ENCODE data around the gene MSI1. TPM values are rescaled to one million over a fixed set of nuclear protein-coding genes. Genes with fewer than 3 reads are reported as not detected.

The MSI1 gene
- total and polyA plus RNA-seq, 10 of the 15 experiments (the other 5 are each of a cell fraction or from before 2014, with no cell fraction given), result 0.04 TPM; not detected in 9

DNA sequence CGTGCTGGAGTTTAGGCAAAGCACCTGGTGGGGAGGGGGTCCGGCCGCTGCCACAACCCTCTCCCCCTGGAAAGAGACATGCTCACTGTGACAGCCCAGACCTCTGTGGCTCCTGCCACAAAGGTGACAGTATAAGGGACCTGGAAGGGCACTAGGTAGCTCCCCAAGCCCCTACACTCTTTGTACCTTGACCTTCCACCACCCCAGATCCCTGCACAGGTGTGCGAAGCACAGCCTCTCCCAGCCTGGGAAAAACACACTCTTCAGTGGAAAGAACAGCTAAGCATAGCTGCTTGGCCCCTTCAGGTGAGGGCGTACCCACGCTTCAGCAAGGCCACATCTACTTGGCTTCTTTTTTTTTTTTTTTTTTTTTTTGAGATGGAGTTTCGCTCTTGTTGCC lies 36.4 kb downstream of the MSI1 start:
- Histone ChIP-seq H4K20me1 (ENCODE audit: control insufficient read depth, insufficient read depth) (no peaks in the 10 kb centered on the region), H3K9me3 (replicated peaks; ENCODE audit: control insufficient read depth, insufficient read depth, low read length) (peaks cover 6% of the 10 kb centered on the region; the same call in 2 of the 3 replicates), H3K27me3 (replicated peaks in 1 of 2; ENCODE audit: control insufficient read depth in 2 of 2, insufficient read depth in 2 of 2, low read length in 1 of 2) (no peaks in the 10 kb centered on the region; a peak in 1 of 4 replicates), H3K4me2 (ENCODE audit: control insufficient read depth, insufficient read depth) (no peak overlapping the region), H3K4me1 (ENCODE audit: control insufficient read depth, insufficient read depth, low read length) (no peaks in the 10 kb centered on the region), H3K79me2 (ENCODE audit: control insufficient read depth, insufficient read depth, low read length) (no peaks in the 10 kb centered on the region), H3K4me3 (no peak overlapping the region), H3K36me3 (ENCODE audit: control insufficient read depth in 2 of 2, insufficient read depth in 2 of 2, low read length in 1 of 2) (no peaks in the 10 kb centered on the region), H3K9ac (ENCODE audit: control insufficient read depth, insufficient read depth, low read length) (no peak overlapping the region), H3K27ac (ENCODE audit: control insufficient read depth, insufficient read depth) (no peak overlapping the region), H2AFZ (ENCODE audit: control insufficient read depth, low read depth, low read length) (no peak overlapping the region)
- WGBS (ENCODE audit: insufficient coverage, insufficient replicate concordance, low lambda C conversion rate, missing lambda C conversion rate), result 32% methylated on average over 6 of the region's 7 CpGs
- RAD21 ChIA-PET (ENCODE audit: unreplicated experiment), result no interaction called here
- ATAC-seq, result no peak
- intact Hi-C loops (cut with micrococcal nuclease; ENCODE audit: unreplicated experiment) (no loop called here), in situ Hi-C loops (cut with MboI) (no loop called here)
- no peak for FAIRE-seq
- no peak for DNase-seq (ENCODE audit: low read depth, low spot score)
- CTCF ChIA-PET, result interaction anchor here (0.8 kb wide), 1 partner anchor 98 kb away, joined by 4 read pairs; no protein-coding TSS in a partner anchor
- SMC1A ChIA-PET (ENCODE audit: uncharacterized antibody, unreplicated experiment), result no interaction called here
- BruUV-seq (replicated peaks), result no TSS peak
- TF ChIP-seq TCF7 (IDR thresholded peaks at IDR 0.05; ENCODE audit: borderline replicate concordance), result no peak
- no peak for TF ChIP-seq FOXK2 (IDR thresholded peaks at IDR 0.05)
- TF ChIP-seq SREBF2 (IDR thresholded peaks at IDR 0.05; ENCODE audit: low read length), result no peak
- TF ChIP-seq, protein P1, sequence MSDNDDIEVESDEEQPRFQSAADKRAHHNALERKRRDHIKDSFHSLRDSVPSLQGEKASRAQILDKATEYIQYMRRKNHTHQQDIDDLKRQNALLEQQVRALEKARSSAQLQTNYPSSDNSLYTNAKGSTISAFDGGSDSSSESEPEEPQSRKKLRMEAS (IDR thresholded peaks at IDR 0.05; ENCODE audit: low read depth, low read length), result no peak
- no peak for TF ChIP-seq BCL11A (IDR thresholded peaks at IDR 0.05; ENCODE audit: low read depth, low read length)
- TF ChIP-seq CHD2 (IDR thresholded peaks at IDR 0.05; ENCODE audit: borderline replicate concordance, low read depth, low read length), result no peak
- no peak for TF ChIP-seq POLR2AphosphoS5 (IDR thresholded peaks at IDR 0.05; ENCODE audit: low read length)
- TF ChIP-seq RAD51 (IDR thresholded peaks at IDR 0.05), result no peak
- TF ChIP-seq, protein P2, sequence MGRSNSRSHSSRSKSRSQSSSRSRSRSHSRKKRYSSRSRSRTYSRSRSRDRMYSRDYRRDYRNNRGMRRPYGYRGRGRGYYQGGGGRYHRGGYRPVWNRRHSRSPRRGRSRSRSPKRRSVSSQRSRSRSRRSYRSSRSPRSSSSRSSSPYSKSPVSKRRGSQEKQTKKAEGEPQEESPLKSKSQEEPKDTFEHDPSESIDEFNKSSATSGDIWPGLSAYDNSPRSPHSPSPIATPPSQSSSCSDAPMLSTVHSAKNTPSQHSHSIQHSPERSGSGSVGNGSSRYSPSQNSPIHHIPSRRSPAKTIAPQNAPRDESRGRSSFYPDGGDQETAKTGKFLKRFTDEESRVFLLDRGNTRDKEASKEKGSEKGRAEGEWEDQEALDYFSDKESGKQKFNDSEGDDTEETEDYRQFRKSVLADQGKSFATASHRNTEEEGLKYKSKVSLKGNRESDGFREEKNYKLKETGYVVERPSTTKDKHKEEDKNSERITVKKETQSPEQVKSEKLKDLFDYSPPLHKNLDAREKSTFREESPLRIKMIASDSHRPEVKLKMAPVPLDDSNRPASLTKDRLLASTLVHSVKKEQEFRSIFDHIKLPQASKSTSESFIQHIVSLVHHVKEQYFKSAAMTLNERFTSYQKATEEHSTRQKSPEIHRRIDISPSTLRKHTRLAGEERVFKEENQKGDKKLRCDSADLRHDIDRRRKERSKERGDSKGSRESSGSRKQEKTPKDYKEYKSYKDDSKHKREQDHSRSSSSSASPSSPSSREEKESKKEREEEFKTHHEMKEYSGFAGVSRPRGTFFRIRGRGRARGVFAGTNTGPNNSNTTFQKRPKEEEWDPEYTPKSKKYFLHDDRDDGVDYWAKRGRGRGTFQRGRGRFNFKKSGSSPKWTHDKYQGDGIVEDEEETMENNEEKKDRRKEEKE (IDR thresholded peaks at IDR 0.05), result no peak
- TF ChIP-seq, protein P3, sequence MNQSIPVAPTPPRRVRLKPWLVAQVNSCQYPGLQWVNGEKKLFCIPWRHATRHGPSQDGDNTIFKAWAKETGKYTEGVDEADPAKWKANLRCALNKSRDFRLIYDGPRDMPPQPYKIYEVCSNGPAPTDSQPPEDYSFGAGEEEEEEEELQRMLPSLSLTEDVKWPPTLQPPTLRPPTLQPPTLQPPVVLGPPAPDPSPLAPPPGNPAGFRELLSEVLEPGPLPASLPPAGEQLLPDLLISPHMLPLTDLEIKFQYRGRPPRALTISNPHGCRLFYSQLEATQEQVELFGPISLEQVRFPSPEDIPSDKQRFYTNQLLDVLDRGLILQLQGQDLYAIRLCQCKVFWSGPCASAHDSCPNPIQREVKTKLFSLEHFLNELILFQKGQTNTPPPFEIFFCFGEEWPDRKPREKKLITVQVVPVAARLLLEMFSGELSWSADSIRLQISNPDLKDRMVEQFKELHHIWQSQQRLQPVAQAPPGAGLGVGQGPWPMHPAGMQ (IDR thresholded peaks at IDR 0.05; ENCODE audit: borderline replicate concordance), result no peak
- TF ChIP-seq PAX5 (IDR thresholded peaks at IDR 0.05; ENCODE audit: borderline replicate concordance, low read depth, low read length), result no peak
- TF ChIP-seq, protein P4, sequence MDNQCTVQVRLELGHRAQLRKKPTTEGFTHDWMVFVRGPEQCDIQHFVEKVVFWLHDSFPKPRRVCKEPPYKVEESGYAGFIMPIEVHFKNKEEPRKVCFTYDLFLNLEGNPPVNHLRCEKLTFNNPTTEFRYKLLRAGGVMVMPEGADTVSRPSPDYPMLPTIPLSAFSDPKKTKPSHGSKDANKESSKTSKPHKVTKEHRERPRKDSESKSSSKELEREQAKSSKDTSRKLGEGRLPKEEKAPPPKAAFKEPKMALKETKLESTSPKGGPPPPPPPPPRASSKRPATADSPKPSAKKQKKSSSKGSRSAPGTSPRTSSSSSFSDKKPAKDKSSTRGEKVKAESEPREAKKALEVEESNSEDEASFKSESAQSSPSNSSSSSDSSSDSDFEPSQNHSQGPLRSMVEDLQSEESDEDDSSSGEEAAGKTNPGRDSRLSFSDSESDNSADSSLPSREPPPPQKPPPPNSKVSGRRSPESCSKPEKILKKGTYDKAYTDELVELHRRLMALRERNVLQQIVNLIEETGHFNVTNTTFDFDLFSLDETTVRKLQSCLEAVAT (IDR thresholded peaks at IDR 0.05), result no peak
- no peak for TF ChIP-seq MTA2 (IDR thresholded peaks at IDR 0.05; ENCODE audit: low read depth)
- TF ChIP-seq, protein P5, sequence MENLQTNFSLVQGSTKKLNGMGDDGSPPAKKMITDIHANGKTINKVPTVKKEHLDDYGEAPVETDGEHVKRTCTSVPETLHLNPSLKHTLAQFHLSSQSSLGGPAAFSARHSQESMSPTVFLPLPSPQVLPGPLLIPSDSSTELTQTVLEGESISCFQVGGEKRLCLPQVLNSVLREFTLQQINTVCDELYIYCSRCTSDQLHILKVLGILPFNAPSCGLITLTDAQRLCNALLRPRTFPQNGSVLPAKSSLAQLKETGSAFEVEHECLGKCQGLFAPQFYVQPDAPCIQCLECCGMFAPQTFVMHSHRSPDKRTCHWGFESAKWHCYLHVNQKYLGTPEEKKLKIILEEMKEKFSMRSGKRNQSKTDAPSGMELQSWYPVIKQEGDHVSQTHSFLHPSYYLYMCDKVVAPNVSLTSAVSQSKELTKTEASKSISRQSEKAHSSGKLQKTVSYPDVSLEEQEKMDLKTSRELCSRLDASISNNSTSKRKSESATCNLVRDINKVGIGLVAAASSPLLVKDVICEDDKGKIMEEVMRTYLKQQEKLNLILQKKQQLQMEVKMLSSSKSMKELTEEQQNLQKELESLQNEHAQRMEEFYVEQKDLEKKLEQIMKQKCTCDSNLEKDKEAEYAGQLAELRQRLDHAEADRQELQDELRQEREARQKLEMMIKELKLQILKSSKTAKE (IDR thresholded peaks at IDR 0.05; ENCODE audit: low read depth, poor library complexity, severe bottlenecking), result no peak
- POLR2A ChIA-PET, result no interaction called here

Data from GM12878 (cell line).